ENCODE measurements around the gene PKP1.

The PKP1 gene

DNA sequence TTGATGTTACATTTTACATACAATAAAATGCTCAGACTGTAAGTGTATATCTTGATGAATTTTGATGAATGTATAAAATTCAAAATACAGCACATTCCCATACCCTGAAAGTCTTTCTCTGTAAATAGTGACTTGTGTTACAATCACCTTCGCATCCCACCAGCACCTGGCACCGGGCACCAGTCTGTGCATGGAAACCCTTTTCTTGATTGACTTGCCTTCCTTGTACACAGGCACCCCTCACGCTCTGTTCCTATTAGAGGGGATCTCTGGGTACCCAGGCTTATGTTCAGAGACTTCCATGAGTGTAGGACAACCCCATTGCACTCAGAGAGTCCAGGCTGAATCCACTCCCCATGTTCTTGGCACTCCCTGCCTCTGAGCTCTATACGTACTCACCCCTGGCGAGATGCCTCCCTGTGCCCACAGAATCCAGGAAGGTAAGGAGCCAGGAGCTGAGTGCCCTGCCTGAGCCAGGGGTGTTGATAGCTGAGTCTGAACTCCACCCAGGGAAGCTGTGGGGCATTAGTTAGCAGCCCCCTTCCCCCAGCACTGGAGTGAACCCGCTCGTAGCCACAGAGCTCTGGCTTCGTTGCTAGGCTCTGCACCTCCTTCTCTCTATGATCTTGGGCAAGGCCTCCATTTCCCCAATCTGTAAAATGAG lies 22.5 kb upstream of the PKP1 start:
- DNase-seq: no peak

DNA sequence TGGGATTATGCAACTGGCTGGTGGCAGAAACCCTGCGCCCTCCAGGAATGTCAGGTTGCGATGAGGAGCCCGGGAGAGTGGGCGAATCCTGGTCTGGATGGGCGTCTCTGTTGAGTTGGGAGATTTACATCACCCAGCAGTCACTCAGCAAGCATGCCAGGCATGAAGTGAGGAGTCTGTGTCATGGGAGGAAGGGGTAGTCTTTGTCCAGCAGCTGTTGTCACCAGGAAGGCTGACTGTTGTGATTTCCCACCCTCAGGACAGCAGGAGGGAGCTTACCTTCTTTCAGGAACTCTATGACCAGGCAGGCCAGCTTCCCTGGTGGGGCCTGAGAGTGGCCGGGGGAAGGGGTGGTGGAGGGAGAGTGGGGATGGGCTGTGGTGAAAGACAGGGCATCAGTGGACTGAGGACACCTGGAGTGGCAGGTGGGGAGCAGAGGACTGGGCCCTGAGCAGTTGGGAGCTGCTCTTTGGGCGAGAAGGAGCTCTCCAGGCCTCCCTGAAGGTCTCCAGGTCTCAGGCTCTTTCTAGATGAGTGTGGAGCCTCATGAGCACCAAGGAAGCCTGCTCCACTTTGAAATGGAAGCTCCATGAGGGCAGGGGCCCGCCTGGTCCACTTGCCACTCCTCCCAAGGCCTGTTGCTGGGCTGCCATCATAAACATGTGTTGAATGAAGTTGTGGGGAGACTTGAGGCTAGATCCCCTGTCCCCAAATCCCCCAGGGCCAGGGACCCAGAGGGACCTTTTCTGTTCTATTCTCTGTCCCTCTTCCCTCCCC lies 21.3 kb upstream of the PKP1 start:
- no peak for DNase-seq

DNA sequence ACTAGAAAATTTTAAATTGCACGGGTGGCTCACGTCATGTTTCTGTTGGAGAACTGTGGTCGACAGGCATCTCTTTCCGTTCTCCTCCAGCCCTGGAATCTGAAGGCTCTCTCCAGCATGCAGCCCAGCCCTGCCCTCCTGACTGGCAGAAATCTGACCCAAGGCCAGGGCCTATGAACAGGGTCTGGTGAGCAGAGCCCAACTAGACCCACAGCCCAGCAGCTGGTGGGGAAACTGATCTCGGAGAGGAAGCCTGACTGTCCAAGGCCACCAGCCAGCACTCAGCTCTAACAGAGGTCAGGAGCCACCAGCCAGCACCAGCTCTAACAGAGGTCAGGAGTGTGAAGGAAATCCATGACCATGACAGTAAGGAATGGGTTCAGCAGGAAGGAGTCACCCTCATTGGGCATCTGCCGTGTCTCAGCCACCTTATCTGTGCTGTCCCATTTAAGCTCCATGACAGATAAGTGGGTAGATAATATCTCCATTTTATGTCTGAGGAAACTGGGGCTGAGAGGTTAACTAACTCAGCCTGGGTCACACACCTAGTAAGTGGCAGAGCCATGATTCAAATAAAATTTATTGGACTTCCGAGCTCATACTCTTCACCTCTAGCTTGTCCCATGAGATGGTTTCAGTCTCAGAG lies 20.2 kb upstream of the PKP1 start:
- DNase-seq: no peak

DNA sequence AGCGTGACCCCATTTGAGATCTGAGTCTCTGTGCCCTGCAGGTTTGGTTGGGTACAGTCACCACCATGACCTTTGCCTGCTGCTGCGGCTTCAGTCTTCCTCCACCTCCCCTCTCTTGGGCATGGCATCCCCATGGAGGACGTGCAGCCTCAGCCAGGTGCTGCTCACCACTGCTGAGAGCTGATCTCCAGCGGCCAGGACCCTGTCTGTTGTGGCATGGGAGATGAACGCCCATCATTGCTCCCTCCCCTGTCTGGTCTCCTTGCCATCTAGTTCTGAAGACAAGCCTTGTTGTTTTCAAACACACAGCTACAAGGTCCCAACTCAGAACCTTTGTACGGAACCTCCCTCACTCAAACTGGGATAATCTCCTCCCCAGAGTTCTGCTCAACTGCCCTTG lies 19.2 kb upstream of the PKP1 start:
- DNase-seq: no peak

DNA sequence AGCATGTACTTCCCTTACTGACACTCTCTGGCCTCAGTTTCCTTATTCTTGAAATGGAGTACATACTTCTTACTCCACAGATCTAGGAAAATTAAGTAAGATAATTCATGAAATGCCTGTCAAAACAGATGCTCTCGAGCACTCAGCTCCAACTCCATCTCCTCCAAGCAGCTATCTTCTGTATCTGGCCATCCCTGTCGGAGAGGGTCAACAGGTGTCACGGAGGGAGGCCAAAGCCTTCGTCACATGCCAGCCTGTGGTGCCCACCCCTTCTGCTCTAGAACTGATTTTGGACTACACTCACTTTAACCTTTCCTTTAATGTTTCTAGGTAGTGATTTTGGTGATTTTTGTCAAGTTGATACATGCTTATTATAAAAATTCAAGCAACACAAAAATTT lies 18.8 kb upstream of the PKP1 start:
- DNase-seq: no peak

DNA sequence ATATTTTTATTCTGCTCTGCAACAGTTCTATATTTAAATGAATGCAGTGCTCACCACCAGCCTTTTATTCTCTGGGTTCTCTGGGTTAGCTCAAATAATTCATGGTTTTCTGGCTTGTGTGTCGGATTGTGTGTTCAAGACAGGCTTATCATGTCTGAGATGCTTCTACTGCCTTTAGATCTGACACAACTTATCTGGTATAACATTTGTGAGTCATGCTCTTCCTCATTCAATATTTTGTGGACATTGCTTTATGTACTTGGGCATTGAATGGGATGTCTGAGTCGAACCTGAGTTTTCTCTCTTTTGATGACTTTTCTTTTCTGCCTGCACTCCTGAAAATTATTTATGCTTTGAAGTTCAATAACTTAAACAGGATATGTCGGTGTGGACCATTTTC lies 17.6 kb upstream of the PKP1 start:
- no peak for DNase-seq

DNA sequence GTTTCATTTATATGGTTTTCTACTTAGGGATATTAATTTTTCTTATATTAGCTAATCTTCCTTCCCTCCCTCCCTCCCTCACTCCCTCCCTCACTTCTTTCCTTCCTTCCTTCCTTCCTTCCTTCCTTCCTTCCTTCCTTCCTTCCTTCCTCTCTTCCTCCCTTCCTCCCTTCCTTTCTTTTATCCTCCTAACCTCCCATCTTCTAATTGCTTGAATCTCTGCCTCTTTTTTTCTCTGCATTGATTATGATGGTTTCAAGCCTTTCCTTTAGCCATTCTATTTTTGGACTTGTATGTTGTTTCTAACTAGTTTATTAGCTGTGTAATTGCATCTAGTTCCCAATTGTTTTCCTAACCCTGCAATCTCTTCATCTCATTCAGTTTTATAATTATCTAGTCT lies 17.0 kb upstream of the PKP1 start:
- no peak for DNase-seq

DNA sequence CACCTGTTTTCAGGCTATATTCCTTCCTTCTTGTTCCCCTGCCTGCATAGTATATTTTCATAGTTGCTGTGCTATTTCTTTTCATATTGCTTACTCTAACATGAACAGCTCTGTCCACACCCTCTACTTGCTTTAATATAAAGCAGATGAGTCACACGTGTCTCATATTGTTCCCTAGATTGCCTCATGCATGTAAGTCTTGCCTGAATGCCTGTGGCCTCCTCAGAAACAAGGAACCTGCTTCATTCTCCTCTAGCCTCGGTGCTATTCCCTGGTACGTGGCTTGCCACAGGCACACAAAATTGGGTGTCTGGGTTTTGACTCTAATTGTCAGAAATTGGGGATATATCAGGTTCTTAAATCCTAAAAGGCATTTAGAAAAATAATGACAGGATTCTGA lies 16.5 kb upstream of the PKP1 start:
- DNase-seq: no peak

DNA sequence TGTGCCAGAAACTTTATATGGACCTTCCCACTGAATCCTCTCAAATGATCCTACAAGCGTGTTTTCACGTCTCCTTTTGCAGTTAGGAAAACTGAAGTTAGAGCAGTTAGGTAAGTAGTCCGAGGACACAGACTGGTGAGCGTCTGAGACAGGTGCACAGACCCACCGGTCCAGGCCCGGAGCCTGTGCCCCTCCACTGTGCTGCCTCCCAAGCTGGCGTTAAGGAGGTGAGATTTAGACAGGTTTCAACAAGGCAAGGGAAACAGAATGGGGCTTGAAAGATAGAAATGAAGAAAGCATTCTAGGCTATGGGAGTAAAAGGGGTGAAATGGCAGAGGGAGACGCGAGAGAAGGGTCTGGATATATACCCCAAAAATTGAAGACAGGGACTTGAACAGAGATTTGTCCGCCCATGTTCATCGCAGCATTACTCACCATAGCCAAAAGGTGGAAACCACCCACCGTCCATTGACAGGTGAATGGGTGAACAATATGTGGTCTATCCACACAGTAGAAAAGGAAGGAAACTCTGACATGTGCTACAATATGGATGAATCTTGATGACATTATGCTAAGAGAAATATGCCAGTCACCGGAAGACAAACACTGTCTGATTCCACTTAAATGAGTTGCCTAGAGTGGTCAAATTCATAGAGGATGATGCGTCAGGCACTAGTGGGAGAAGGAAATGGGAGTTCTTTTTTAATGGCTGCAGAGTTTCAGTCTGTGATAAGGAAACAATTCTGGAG lies 15.7 kb upstream of the PKP1 start:
- no peak for DNase-seq

DNA sequence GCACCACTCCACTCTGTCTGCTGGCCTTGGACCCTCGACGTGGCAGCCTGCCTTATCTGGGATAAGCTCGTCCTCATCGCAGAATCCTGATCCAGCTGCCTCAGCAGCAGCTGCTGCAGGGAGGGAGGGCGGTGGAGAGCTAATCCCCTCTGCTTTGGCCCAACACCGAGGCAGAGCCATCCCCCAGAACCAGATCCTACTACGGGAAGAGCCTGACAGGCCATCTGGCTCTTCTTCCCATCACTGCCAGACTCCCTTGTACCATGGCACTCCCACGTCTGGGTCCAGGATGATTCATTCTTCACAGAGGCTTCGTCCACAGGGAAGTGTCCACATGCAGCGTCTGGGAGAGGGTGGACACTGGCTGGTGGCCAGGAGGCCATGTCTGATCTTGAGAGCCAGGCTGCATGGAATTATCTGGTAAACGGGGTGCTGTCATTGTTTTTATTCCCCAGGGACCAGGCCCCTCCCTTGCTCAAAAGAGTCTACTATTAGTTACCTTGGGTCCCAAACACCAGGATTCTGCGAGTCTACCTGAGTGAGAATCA lies 14.6 kb upstream of the PKP1 start:
- no peak for DNase-seq

DNA sequence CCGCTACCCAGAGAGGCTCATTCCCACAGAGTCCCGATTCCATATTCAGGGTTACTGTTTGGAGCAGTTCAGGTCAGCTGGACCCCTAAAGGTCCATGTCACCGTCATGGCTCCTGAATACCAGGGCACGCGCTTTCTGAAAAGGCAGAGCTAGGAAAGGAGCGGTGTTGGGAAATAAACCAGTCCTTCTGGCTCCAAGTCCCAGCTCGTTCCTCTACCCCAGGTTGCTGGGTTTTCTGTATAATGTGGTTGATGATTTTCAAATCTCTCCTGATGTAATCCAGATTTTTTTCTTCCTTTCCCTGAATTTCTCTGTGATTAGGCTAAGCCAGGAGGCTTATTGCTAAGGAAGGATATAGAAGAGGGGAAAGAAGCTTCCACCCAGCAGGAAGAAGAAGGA lies 14.0 kb upstream of the PKP1 start:
- no peak for DNase-seq

DNA sequence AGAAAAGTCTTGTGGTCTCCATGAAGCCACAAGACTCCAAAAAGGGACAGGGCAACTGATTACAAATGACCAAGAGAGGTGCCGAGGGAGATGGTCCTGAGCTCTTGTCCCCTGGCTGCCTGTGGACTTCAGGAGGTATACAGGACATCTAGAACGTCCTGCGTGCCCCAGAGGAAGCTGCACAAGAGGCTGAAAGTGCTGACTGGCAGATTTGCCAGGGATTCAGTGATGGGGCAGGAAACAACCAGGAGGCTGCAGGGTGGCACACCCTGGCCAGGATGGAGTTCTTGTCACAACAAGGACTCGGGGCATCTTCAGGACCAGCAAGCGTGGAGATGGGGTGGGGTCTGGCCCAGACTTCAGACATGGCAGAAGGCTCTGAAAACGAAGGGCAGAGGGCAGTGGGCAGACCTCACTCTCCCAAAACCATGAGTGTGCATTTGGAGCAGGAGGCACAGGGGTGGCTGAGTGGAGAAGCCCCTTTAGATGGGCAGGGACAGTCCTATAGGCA lies 13.4 kb upstream of the PKP1 start:
- DNase-seq: no peak

DNA sequence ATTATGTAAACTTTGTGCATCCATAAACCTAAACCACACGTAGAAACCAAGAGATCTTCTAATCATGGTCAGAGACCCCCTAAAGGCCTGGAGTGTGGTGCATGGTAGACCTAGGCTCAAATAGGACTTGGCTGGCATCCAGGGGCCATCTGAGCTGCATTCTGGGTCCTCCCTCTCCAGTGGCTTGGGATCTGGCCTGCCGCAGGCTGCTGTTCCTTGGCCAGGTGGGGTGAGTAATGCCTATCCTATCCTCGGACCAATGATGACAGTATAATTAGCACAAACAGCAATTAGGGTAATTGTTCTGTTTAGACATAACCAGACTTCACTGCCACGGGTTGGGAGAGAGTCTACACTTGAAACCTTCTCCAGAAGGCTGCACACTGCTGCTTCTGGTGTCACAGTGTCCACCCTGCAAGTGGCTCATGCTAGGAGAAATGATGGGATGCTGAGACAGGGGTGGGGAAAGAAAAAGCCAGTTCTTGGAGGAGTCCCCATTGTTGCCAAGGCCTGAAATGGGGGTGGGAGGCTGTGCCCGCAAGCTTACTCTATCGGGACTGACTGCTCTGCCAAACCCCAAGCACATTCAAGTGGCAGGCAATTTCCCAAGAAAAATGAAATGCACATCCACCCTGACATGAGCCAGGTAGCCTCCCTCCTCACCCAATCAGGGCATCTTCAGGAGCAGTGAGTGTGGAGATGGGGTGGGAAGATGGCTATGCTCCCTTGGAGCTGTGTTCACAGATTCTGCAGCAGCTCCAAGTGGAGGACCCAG lies 12.5 kb upstream of the PKP1 start:
- DNase-seq: no peak

DNA sequence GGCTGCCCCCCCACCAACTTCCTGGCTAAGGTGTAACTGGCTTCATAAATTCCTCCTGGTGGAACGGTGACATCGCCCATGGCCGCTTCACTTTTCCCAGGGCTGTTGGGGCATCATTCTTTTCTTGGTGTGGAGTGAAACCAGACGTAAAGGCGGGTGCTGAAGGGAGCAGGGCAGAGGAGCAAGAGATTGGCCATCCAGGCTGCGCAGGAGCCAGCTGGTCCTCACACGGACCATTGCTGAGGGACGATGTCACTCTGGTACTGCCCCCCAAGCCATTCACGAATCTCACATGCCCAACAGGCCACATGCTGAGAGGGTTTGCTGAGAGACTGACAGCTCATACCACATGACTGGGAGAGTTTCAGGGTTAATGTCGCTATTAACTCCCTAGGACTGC lies 10.5 kb upstream of the PKP1 start:
- no peak for DNase-seq

DNA sequence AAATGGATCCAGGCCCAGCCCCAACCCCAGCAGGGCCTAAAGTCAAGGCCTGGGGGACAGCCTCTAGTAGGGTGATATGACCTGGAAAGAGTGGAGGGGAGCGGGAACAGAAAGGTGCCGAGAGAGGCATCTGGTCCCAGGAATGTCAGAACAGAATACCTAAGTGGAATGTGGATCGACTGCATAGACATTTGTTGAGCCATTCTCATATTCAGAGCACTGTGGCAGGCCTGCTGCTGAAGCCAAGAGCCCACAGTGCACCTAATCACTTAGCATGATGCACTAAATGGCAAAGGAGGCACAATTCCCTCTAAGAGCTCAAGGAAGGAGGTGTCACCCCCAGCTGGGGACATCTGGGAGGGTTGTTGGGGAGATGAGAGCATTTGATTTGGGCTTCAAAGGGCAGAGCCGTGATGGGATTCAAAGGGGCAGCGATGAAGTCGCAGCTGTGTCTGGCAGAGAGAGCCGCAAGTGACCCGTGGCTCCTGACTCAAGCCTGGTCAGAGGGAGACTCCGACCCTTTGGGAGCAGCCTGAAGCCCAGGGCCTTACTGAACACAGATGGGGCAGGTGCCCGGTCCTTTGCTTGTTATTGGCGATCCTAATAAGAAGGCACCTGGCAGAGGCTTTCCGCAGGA lies 8.6 kb upstream of the PKP1 start:
- DNase-seq: no peak

DNA sequence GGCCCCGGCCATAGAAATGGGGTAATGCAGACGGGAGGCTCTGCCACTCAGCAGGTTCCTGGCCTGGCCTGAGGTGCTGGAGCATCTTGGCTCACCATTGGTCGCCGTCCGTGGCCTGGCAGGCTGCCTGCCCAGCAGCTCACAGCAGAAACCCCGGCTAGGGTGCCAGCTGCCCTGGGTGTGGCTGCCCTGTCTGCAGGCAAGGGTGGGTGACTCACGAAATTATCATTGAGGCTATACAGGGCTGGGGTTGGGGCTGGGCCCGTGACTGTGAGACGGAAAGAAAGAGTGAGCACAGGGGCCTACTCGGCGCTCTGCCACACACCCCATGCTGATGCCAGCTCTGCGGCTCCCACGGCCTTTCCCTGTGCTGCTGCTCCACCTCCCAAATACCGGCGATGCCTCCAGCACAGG lies 8.0 kb upstream of the PKP1 start:
- DNase-seq: no peak

DNA sequence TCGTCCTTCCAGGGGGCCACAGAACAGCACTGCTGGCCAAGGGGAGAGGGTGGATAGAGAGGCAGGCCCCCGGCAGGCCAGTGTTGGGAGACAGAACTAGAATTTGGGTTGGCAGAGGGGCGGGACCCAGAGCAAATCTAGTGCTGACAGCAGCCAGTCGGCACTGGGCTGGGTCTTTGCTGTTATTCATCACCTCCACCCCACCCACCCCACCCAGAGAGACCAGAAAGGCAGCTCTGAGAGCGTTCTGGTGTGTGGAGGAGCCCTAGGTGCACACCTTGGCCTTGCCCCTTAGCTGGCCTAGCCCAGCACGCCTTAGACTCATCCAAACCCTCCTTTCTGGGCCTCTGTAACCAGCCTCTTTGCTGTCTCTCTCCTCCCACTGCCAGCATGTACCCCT lies 6.4 kb upstream of the PKP1 start:
- DNase-seq: no peak

DNA sequence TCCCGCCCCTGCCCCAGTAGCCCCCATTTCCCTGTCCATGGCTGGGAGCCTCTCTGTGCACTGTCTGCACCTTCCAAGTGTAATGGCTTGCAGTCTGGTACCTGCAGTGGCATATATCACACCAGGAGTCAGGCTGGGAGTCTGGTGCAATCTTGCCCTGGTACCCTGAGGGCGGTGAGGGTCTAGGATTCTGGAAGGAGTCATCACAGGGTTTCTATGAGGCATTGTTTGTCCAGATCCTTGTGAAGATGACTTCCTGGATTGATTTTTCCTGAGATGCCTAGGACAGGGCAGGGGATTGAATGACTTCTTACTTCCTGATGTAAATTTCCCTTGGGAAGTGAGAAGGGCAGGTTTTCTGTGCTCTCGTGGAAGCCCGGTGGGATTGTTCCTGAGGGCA lies 5.9 kb upstream of the PKP1 start:
- DNase-seq: no peak

DNA sequence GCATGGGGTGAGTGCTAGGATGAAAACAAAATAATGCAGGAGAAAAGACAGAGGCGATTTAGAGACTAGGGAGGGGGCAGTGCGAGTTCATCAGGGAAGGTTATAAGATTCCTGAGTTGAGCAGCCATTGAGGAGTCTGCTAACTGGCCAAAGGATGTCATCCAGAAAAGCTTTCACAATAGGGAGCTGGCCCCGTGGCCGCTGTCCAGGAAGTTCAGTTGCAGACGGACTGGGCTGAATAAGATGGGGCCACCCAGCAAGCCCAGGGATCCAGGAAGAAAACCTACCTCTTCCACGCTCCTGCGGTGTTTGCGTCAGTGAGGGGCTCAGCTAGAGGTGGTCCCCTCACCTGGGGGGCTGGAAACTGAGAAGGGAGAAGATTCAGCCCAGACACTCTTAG lies 4.0 kb upstream of the PKP1 start:
- DNase-seq: no peak

DNA sequence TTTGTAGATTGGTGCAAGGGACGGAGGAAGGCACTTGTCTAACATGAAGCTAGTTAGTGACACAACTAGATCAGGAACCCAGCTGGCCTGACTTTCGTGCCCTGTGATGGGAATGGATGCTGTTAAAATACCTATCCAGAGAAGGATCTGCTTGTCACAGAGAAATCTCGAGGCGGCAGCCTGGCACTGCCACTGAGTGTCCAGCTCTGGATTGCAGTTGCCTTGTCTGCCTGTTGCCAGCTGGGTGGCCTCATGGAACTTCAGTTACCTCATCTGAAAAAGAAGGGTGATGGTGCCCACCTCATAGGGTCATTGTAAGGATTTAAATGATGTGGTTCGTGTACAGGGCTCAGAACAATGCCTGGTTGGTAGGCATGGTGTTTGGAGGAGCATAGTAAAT lies 2.4 kb upstream of the PKP1 start:
- DNase-seq: no peak

DNA sequence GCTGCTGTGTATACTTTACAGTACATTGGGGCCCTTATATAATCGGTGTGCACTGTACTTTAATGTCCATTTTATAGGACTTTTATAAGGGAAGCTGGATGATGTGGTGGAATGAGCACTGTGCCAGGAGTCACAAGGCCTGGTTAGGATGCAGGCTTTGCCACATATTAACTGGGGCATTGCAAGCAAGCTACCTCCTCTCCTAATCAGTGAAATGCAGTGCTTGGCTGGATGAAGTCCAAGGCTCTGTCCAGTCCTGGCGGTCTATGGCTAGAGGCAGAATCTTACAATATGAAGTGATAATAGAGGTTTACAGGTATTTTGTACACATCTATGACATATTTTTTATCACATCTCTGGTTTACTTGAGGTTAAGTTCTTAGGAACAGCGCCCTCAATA lies 1.7 kb upstream of the PKP1 start:
- no peak for DNase-seq

DNA sequence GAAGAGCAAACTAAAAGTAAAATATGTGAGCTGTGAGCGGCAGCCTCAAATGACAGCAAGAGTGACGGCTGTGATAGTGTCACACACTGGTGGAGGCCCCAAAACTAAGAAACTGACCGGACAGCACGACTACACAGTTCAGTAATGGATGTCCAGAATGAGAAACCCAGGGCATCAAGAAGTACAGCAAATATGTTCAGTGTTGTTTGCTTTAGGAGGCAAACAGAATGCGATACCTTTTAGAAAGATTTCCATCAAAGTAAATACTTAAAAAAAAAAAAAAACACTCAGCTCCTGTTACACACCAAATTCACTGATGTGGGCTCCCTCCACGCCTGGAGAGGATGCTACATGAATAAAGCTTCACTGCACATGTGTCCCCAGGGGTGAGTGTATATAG lies 1.1 kb upstream of the PKP1 start:
- DNase-seq: no peak
